Right ventricle myocardium superior (tissue), 1 donor: ENCODE results near the gene VRK3. TPM values are rescaled to one million over a fixed set of nuclear protein-coding genes. Genes with fewer than 3 reads are reported as not detected.
"Not testable (repeated sequence)": the region's sequence is repeated elsewhere in the genome, so short reads cannot be mapped to it uniquely, and the experiment has no call there.

Experiments
- ATAC-seq: fragments of 200-7000 bp; cut with Tn5 transposase; one replicate; pipeline ENCODE4 v1.9.1; 2020; ENCODE audit warnings: mild to moderate bottlenecking; ENCODE audit not compliant: poor library complexity
- DNase-seq: peaks from one replicate; pipeline ENCODE4 v3.0.0-alpha.2; 2020
- intact Hi-C: fragments of 100-400 bp; cut with DNase I; formaldehyde crosslinking; loops from one replicate; pipeline ENCODE4 v1.11.2; 2022
- total RNA-seq: library from RNA; stranded (reverse); fragmentation: NEBNext Ultra II Directional; extraction: Animal tissue kit (Norgen Biotek cat#: 25700); gene quantifications from one replicate; pipeline ENCODE4 v1.2.1, GENCODE V29; 2021
- donor health status: DM: no; HTN: yes; CAD: no; lungs with severe emphysema.

The VRK3 gene
- total RNA-seq, 1 donor from 2014 or later = 22.2 TPM

DNA sequence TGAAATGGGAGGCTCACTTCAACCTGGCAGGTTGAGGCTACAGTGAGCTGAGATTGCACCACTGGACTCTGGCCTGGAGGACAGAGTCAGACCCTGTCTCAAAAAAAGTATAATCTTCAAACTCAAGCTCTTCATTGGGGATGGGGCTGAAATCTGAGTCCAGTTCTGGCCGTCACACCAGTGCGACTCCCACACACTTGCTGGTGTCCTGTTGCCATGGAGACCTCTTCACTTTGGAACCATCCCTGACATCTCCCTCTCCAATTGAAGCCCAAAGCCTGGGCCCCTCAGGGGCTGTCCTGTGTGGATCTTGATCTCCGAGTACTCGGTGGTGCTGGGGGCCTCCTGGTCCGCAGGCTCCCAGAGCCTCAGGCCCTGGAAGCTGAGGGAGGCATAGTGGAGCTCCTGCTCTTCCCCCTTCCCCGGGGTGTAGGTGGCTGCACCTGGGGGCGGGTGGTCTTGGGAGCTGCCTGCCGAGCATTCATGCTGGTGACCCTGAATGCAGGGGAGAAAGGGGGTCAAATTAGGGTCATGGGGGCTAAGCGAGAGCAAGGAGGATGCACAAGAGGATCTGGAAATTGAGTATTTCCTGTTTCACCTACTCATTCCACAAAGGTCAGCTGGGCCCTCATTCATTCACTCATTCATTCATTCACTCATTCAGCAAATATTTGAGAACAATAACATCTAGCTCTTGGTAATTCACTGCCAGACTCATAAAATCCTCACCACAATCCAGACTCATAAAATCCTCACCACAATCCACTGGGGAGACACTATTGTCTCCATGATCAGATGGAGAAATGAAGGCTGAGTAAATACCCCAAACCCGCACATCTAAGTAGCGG, 75.2 kb downstream of the VRK3 start:
- intact Hi-C loops = no loop called here
- no peak for ATAC-seq
- no peak for DNase-seq

GRCh38 chr19:49946415-49946814, 78.8 kb downstream of the VRK3 start:
- ATAC-seq (no peak), DNase-seq (no peak)
- intact Hi-C loops = no loop called here

DNA sequence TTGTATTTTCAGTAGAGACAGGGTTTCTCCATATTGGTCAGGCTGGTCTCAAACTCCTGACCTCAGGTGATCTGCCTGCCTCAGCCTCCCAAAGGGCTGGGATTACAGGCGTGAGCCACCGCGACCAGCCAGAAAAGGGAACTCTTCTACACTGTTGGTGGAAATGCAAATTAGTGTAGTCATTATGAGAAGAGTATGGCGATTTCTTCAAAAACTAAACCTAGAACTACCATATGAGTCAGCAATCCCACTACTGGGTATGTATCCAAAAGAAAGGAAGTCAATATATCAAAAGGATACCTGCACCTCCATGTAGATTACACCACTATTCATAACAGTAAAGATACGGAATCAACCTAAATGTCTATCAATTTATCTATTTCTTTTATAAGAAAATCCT, 80.6 kb downstream of the VRK3 start:
- DNase-seq, ATAC-seq, intact Hi-C loops: not testable (repeated sequence)

GRCh38 chr19:49940482-49940791, 84.7 kb downstream of the VRK3 start:
- intact Hi-C loops = no loop called here
- ATAC-seq = no peak

DNA sequence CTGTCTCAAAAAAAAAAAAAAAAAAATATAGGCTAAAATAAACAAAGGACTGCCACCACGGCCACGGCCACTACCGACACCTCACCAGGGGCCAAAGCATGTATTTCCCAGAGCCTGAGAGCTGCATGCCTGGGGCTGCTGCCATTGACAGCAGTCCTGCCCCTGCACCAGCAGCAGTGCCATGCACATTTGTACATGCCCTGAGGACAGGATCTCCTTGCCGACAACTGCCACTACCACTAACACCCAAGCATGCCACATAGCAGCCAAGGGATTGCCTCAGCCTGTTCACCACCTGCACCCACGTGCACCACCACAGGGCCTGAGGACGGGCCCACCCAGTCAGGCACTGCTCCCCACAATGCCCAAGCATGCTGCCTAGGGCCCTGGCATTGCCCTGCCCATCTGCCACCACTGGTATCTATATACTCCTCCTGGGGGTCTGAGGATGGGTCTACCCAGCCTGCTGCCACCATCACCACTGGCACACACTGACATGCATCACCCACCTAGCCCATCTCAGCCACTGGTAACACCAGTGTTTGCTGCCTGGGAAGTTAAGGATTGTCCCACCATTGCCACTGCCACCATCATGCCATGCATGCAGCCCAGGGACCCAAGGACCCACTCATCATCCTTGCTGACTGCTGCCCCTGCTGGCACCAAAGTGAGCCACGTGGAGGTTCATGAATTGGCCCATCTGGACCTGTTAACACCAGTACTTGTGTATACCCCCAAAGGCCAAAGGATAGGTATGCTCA, 85.3 kb downstream of the VRK3 start:
- no peak for DNase-seq
- intact Hi-C loops = loop anchor here (5.0 kb wide), 1 partner anchor 42 kb away; no protein-coding TSS in a partner anchor
- ATAC-seq = no peak

More at GRCh38 chr19:49940482-49940791, 84.7 kb downstream of the VRK3 start:
- no peak for DNase-seq

- DNase-seq (no peak), ATAC-seq (no peak)
- intact Hi-C loops = loop anchor here (5.0 kb wide), 1 partner anchor 44 kb away; no protein-coding TSS in a partner anchor
These were observed 86.5 kb downstream of the VRK3 start for GRCh38 chr19:49938662-49939061.

- DNase-seq (peak; percentile 87), ATAC-seq (peak; percentile 93)
- intact Hi-C loops = loop anchor here (5.0 kb wide), 1 partner anchor 44 kb away; no protein-coding TSS in a partner anchor
These were observed 87.3 kb downstream of the VRK3 start for GRCh38 chr19:49937750-49938381.

DNA sequence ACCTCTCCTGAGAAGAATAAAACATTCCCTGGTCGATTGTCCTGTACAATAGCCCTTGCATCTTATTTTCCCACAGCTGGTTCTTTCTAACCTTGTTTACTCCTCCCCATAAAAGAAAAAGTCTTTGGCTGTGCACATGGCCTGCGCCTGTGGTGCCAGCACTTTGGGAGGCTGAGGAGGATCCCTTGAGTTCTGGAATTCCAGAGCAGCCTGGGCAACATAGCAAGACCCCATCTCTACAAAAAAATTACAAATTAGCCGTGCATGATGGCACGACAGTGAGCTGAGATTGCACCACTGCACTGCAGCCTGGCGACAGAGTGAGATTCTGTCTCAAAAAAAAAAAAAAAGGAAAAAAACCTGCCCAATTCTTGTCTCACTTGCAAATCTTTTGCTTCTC, 88.6 kb downstream of the VRK3 start:
- intact Hi-C loops = loop anchor here (5.0 kb wide), 1 partner anchor 46 kb away; no protein-coding TSS in a partner anchor
- no peak for DNase-seq
- ATAC-seq = no peak

- no peak for DNase-seq
- intact Hi-C loops = no loop called here
- ATAC-seq = no peak
These were observed 91.5 kb downstream of the VRK3 start for GRCh38 chr19:49933643-49934042.

GRCh38 chr19:49932731-49933131, 92.4 kb downstream of the VRK3 start:
- intact Hi-C loops = no loop called here
- ATAC-seq (no peak), DNase-seq (no peak)

- DNase-seq = no peak
- intact Hi-C loops = no loop called here
- ATAC-seq = no peak
These were observed 93.1 kb downstream of the VRK3 start for GRCh38 chr19:49932041-49932451.

DNA sequence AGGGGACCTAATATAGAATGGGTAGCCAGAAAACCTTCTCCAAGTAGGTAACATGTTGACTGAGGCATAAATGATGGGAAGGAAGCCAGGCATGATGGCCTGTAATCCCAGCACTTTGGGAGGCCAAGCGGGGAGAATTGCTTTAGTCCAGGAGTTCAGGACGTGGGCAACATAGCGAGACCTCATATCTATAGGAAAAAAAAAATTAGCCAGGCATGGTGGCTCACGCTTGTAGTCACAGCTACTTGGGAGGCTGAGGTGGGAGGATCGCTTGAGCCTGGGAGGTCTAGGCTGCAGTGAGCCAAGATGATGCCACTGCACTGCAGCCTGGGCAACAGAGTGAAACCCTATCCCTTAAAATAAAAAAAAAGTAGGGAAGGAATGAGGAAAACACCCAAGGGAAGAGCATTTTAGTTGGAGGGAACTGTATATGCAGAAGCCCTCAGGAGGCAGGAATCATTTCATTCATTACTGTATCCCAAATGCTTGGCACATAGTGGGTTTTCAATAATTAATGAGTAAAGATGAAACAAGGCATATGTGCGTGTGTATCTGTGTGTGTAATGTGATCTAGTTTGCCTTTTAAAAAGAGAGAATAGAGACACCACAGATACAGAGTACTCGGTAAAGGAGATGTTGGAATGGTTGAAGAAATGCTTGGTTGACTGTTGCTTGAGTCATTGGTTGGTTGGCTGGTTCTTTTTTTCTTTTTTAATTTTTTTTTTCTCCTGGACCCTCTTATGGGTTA, 93.7 kb downstream of the VRK3 start:
- ATAC-seq = no peak
- no peak for DNase-seq
- intact Hi-C loops = no loop called here

DNA sequence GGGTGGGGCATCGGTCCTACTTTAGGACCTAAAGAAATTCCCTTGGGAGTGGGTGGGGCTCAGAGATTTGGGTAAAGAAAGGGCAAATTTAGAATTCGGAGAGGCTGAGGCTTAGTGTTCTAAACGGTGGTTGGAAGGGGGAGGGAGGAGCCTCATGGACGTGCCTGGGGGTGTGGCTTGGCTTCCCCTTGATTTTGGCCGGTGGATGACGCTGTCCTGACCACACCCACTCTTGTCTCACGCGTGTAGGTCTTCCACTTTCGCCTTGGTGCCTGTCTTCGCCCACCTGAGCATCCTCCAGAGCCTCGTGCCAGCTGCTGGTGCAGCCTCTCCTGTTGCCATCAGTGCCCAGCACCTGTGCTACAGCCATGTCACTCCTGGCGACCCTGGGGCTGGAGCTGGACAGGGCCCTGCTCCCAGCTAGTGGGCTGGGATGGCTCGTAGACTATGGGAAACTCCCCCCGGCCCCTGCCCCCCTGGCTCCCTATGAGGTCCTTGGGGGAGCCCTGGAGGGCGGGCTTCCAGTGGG, 94.6 kb downstream of the VRK3 start:
- intact Hi-C loops = no loop called here
- ATAC-seq = no peak
- DNase-seq = peak; percentile 55

DNA sequence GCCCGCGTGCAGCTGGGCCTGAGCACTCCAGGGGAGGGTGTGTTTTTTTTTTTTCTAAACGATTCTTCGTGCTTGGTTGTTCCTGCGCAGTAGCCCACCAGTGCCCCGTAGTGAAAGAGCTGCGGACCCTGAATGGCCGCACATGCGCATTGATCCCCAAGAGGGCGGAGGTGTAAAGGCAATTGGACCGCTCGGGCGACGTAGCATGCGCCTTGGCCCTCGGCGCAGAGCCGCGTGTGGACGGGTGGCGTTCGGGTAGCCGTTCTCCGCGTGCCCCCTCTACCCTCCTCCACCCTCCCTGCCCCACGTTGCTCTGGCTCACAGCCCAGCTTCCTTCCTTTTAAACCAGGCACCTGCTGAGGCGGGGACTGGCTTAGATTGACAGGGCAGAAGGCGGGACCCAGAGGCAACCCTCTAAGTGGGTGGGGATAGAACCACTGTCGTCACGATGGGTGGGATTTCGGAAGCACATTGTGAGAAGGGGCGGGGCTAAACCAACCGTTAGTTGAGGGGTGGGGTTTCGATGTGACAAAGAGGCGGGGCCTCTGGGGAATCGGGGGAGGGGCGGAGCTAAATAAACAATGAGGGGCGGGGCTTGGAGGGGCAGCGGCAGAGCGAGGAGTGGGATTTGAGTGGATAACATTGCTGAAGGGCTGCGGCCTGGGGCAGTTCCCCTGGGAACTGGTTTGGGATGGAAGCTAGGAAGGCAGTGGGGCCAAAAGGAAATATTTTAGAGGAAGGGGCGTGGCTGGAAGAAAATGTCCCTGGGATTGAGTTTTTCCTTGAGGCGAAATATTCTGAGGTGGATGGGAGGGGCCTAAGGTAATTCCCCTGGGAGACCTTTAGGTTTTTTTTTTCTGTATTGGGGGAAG, 95.3 kb downstream of the VRK3 start:
- DNase-seq (peak; percentile 94), ATAC-seq (peak; percentile 92)
- intact Hi-C loops = no loop called here

- intact Hi-C loops = no loop called here
- peak; percentile 86 for ATAC-seq
- DNase-seq = peak; percentile 94
These were observed 96.0 kb downstream of the VRK3 start, which contains the start of the genes ATF5 and NUP62 for GRCh38 chr19:49929121-49929610. Gene ATF5, plus strand, starts transcription at chr19:49929205. Its CDS starts 1,646 bp downstream, at chr19:49930851. Gene NUP62, minus strand, starts transcription at chr19:49929504. Its CDS starts 19,697 bp downstream, at chr19:49909807.

DNA sequence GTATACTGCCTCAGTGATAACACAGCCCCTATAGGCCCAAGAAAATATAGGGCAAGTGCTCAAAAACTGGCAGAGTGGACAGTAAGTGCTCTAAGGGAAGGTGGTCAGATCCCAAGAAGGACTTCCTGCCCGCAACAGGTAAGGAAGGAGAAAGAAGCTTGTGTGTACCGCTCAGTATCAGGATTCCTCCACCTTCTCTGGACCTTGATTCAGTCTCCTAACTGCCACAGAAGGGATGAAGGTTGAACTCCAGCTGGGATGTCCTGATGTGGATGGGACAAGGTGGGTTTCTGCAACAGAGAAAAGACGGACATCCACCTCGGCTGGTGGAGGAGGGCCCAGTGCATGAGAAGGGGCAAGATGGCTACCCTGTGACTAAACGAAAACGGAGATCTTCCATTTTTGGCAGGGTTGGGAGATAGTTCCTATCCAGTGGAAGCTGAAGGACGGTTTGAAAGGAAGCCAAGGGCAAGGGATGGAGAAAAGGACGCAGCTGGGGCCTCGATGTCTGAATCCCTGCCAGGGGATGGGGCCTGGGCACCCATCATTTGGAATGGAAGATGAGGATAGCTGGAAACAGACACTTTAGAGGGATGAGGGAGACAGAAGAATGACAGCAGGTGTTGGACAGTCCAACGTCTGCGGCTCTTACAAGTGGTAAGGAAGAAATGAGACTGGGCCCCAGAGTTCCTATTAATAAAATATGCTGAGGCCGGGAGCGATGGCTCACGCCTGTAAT, 97.5 kb downstream of the VRK3 start:
- ATAC-seq (no peak), DNase-seq (no peak)
- intact Hi-C loops = no loop called here

GRCh38 chr19:49926515-49926914, 98.7 kb downstream of the VRK3 start:
- intact Hi-C loops = no loop called here
- DNase-seq = no peak
- ATAC-seq = no peak
